ENCODE data around the gene CELA3A. TPM values are rescaled to one million over a fixed set of nuclear protein-coding genes. Genes with fewer than 3 reads are reported as not detected.

The CELA3A gene
- total RNA-seq, 1 donor from 2014 or later, result not detected

- Histone ChIP-seq H3K4me1 (peaks cover 90% of the 10 kb centered on the region), H3K27ac (no peak overlapping the region), H3K27me3 (ENCODE audit: low read depth) (no peaks in the 10 kb centered on the region), H3K9me3 (no peaks in the 10 kb centered on the region), H3K4me3 (no peak overlapping the region), H3K36me3 (peaks cover 17% of the 10 kb centered on the region)
- TF ChIP-seq, protein P1, sequence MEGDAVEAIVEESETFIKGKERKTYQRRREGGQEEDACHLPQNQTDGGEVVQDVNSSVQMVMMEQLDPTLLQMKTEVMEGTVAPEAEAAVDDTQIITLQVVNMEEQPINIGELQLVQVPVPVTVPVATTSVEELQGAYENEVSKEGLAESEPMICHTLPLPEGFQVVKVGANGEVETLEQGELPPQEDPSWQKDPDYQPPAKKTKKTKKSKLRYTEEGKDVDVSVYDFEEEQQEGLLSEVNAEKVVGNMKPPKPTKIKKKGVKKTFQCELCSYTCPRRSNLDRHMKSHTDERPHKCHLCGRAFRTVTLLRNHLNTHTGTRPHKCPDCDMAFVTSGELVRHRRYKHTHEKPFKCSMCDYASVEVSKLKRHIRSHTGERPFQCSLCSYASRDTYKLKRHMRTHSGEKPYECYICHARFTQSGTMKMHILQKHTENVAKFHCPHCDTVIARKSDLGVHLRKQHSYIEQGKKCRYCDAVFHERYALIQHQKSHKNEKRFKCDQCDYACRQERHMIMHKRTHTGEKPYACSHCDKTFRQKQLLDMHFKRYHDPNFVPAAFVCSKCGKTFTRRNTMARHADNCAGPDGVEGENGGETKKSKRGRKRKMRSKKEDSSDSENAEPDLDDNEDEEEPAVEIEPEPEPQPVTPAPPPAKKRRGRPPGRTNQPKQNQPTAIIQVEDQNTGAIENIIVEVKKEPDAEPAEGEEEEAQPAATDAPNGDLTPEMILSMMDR (IDR thresholded peaks at IDR 0.05), result no peak
- DNase-seq, result no peak
- ATAC-seq, result no peak
- intact Hi-C loops (cut with DNase I), result no loop called here
Measured at GRCh38 chr1:22057861-22058260, 56.4 kb downstream of the CELA3A start.

Other genes starting within 250 kb of the CELA3A start
- 61.9 TPM for gene USP48, start 218.5 kb upstream of the CELA3A start, total RNA-seq
- 0.32 TPM for gene LDLRAD2, start 189.4 kb upstream of the CELA3A start, total RNA-seq
- gene HSPG2, start 64.3 kb upstream of the CELA3A start, total RNA-seq, result 216 TPM
- gene CELA3B, start 24.6 kb upstream of the CELA3A start, total RNA-seq, result not detected
- 255 TPM for gene CDC42, start 51.1 kb downstream of the CELA3A start, total RNA-seq
- 3.8 TPM for gene WNT4, start 141.4 kb downstream of the CELA3A start, total RNA-seq

All from lower lobe of right lung (tissue), 2 donors.